ENCODE measurements around the gene WNK2. TPM values are rescaled to one million over a fixed set of nuclear protein-coding genes. Genes with fewer than 3 reads are reported as not detected.

WNK2 gene
- total and polyA plus RNA-seq, 12 donors, result 1.1 to 17.6 (median 8.4) TPM

DNA sequence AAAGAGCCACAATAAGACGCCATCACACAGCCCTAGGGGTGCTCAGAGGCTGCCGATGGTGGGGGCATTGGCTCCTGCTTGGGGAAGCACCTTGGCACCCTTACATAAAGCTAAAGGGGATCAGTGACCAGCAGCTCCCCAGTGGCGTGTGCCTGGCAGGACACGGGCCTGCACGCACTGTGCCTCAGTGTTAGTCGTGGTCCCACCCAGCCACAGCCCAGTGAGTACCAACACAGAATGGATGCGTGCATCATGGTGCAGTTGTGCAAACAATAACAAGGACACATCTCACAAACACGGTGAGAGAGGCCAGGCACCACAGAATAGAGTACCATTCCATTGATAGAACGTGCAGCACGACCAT, 103.2 kb downstream of the WNK2 start:
- intact Hi-C loops (cut with DNase I), result no loop called here
- Histone ChIP-seq H3K4me3 (no peak overlapping the region), H3K36me3 (replicated peaks in 1 of 2) (no peaks in the 10 kb centered on the region), H3K27me3 (no peaks in the 10 kb centered on the region), H3K9me3 (replicated peaks in 1 of 3) (no peaks in the 10 kb centered on the region), H3K4me1 (replicated peaks in 1 of 2) (no peaks in the 10 kb centered on the region), H3K27ac (no peak overlapping the region)
- 90 to 93% (median 91%) methylated on average over 10 of the region's 10 CpGs for WGBS, 4 donors
- TF ChIP-seq, protein P1, sequence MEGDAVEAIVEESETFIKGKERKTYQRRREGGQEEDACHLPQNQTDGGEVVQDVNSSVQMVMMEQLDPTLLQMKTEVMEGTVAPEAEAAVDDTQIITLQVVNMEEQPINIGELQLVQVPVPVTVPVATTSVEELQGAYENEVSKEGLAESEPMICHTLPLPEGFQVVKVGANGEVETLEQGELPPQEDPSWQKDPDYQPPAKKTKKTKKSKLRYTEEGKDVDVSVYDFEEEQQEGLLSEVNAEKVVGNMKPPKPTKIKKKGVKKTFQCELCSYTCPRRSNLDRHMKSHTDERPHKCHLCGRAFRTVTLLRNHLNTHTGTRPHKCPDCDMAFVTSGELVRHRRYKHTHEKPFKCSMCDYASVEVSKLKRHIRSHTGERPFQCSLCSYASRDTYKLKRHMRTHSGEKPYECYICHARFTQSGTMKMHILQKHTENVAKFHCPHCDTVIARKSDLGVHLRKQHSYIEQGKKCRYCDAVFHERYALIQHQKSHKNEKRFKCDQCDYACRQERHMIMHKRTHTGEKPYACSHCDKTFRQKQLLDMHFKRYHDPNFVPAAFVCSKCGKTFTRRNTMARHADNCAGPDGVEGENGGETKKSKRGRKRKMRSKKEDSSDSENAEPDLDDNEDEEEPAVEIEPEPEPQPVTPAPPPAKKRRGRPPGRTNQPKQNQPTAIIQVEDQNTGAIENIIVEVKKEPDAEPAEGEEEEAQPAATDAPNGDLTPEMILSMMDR (IDR thresholded peaks at IDR 0.05), result no peak
- TF ChIP-seq POLR2A (IDR thresholded peaks at IDR 0.05), result no peak
- no peak for DNase-seq

DNA sequence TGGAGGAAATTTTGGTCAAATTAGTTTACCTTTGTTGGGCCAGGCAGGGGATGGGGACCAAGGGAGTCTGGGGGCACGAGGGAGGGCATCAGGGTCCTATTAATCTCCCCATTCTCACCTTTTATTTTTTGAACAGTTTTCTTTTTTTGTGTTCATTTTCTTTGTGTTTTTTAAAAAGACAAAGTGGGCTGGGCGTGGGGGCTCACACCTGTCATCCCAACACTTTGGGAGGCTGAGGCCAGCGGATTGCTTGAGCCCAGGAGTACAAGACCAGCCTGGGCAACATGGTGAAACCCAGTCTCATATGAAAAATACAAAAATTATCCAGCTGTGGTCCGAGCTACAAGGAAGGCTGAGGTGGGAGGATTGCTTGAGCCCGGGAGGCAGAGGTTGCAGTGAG, 103.7 kb downstream of the WNK2 start:
- Histone ChIP-seq H3K4me3 (no peak overlapping the region), H3K27me3 (no peaks in the 10 kb centered on the region), H3K36me3 (replicated peaks in 1 of 2) (no peaks in the 10 kb centered on the region), H3K27ac (no peak overlapping the region), H3K9me3 (replicated peaks in 1 of 3) (no peaks in the 10 kb centered on the region), H3K4me1 (replicated peaks in 1 of 2) (no peaks in the 10 kb centered on the region)
- intact Hi-C loops (cut with DNase I), result no loop called here
- DNase-seq, result no peak
- 86 to 89% (median 88%) methylated on average over 5 of the region's 5 CpGs for WGBS, 4 donors
- TF ChIP-seq, protein P1 (IDR thresholded peaks at IDR 0.05), result no peak
- no peak for TF ChIP-seq POLR2A (IDR thresholded peaks at IDR 0.05)

DNA sequence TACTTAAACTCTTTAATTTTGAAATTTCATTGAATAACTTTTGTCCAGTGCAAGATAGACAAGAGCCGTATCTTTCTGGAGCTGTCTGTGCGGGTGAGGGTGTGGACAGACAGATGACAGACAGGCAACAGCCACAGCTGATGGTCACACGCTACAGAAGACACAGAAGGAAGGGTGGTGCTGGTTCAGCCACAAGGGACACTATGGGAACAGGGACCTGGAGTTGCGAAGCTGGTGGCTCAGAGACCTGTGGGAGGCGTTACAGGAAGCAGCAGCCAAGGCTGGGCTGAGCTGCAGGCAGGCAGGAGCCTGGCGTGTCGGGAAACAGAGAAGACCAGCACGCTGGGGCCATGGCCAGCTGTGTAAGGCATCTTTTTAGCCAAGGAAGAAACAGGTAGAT, 104.4 kb downstream of the WNK2 start:
- Histone ChIP-seq H3K4me3 (no peak overlapping the region), H3K9me3 (replicated peaks in 1 of 3) (no peaks in the 10 kb centered on the region), H3K27me3 (no peaks in the 10 kb centered on the region), H3K36me3 (replicated peaks in 1 of 2) (no peaks in the 10 kb centered on the region), H3K27ac (no peak overlapping the region), H3K4me1 (replicated peaks in 1 of 2) (no peaks in the 10 kb centered on the region)
- intact Hi-C loops (cut with DNase I), result no loop called here
- TF ChIP-seq POLR2A (IDR thresholded peaks at IDR 0.05), result no peak
- TF ChIP-seq, protein P1 (IDR thresholded peaks at IDR 0.05), result no peak
- WGBS, 4 donors, result 79 to 89% (median 83%) methylated on average over 8 of the region's 8 CpGs
- no peak for DNase-seq

DNA sequence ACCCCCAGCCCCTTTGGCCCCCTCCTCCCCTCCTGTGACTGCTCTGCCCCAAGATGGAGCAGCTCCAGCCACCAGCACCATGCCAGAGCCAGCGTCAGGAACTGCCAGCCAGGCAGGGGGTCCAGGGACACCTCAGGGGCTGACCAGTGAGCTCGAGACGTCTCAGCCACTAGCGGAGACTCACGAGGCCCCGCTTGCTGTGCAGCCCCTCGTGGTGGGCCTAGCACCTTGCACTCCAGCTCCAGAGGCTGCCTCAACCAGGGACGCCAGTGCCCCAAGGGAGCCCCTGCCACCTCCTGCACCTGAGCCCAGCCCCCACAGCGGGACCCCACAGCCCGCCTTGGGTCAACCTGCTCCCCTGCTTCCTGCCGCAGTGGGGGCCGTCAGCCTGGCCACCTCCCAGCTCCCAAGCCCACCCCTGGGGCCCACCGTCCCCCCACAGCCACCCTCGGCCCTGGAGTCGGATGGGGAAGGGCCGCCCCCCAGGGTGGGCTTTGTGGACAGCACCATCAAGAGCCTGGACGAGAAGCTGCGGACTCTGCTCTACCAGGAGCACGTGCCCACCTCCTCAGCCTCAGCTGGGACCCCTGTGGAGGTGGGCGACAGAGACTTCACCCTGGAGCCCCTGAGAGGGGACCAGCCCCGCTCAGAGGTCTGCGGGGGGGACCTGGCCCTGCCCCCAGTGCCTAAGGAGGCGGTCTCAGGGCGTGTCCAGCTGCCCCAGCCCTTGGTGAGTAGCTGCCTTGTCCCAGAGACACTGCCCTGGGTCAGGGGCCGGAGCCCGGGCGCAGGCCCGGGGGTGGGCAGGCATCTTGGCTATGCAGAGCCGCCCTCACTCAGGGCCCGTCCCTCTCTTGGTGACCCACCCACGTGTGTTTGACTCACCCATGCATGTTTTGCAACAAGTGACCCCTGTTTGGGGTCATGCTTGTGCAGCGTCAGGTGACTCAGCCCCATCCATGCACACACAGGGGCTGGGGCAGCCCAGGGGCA, 105.2 kb downstream of the WNK2 start:
- DNase-seq, result peak in 4 of 7 donors; percentile 29 to 47 (median 36)
- intact Hi-C loops (cut with DNase I), result no loop called here

More for the DNA sequence above, 105.2 kb downstream of the WNK2 start:
- H3K4me3 ChIP-seq, result no peak overlapping the region
- no peaks in the 10 kb centered on the region for H3K9me3 ChIP-seq (replicated peaks in 1 of 3)
- TF ChIP-seq POLR2A (IDR thresholded peaks at IDR 0.05), result no peak
- TF ChIP-seq, protein P1 (IDR thresholded peaks at IDR 0.05), result no peak
- H3K27me3 ChIP-seq, result no peaks in the 10 kb centered on the region
- H3K27ac ChIP-seq, result no peak overlapping the region
- H3K36me3 ChIP-seq (replicated peaks in 1 of 2), result no peaks in the 10 kb centered on the region
- 40 to 77% (median 75%) methylated on average over 1 to 32 of the region's 32 CpGs for WGBS, 4 donors
- H3K4me1 ChIP-seq (replicated peaks in 1 of 2), result no peaks in the 10 kb centered on the region

Measured in adrenal gland (tissue), 12 donors.